ENCODE measurements around the gene C1orf105.

GRCh38 chr1:172455451-172455850 lies 35.0 kb downstream of the C1orf105 start:
- TF ChIP-seq CTCF (conservative IDR thresholded peaks at IDR 0.05 in 1 of 2, IDR thresholded peaks at IDR 0.05 in 1 of 2; ENCODE audit: extremely low read depth in 1 of 2, insufficient read depth in 1 of 2, low read depth in 1 of 2, low read length in 2 of 2) (no peak), EZH2 (IDR thresholded peaks at IDR 0.05; ENCODE audit: borderline replicate concordance, low read length) (no peak)
